GM19438 (cell line): ENCODE data around the gene TET2.
"Not testable (repeated sequence)": the region's sequence is repeated elsewhere in the genome, so short reads cannot be mapped to it uniquely, and the experiment has no call there.

Experiments
- ATAC-seq: cut with Tn5 transposase; IDR thresholded peaks from one replicate; pipeline ENCODE4 v1.9.1; 2021; ENCODE audit warnings: low read depth; ENCODE audit not compliant: unreplicated experiment

The TET2 gene

DNA sequence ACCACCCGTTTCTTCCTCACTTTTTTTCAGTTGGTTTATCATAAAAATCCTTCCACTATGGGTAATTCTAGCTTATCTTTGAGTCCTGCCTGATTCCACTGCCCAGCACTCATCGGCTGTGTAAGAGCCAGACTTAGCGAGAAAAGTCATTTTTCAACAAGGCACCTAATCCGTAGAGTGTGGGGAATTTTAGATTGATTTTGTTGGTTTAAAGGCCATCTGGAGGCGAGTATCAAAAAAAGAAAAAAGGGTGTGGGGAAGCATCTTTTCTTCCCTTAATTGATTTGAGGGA lies 134.4 kb downstream of the TET2 start:
- no peak for ATAC-seq

DNA sequence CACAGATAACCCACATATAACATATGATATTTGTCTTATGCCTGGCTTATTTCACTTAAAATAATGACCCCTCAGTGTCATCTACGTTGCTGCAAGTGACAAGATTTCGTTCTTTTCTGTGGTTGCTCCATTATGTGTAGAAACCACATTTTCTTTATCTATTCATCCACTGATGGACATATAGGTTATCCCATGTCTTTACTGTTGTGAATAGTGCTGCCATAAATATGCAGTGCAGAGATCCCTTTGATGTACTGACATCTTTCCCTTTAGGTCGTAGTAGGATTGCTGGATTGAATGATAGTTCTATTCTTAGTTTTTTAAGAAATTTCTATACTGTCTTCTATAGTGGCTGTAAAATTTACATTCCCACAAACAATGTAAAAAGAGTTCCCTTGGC lies 135.8 kb downstream of the TET2 start:
- ATAC-seq = no peak

DNA sequence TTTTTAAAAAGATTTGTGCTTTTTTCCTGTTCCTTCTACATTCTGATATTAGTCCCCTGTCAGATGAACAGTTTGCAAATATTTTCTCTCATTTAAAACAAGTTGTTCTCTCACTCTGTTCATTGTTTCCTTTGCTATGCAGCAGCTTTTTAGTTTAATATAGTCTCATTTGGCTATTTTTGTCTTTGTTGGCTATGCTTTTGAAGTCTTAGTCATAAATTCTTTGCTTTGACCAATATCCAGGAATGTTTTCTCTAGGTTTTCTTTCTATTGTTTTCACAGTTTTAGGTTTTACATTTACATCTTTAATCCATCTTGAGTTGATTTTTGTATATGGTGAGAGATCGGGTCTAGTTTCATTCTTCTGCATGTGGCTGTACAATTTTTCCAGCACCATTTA lies 136.8 kb downstream of the TET2 start:
- no peak for ATAC-seq

DNA sequence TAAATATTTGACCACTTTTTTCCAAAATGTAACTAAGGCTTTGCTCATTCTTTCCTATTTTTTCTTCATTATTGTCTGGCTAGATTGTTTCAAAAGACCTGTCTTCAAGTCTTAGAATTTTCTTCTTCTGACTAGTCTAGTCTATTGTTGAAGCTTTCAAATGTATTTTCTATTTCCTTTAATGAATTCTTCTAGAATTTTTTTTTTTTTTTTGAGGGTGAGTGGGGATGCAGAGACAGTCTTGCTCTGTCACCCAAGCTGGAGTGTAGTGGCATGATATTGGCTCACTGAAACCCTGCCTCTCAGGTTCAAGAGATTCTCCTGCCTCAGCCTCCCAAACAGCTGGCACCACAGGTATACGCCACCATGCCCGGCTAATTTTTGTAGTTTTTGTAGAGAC lies 141.4 kb downstream of the TET2 start:
- no peak for ATAC-seq

DNA sequence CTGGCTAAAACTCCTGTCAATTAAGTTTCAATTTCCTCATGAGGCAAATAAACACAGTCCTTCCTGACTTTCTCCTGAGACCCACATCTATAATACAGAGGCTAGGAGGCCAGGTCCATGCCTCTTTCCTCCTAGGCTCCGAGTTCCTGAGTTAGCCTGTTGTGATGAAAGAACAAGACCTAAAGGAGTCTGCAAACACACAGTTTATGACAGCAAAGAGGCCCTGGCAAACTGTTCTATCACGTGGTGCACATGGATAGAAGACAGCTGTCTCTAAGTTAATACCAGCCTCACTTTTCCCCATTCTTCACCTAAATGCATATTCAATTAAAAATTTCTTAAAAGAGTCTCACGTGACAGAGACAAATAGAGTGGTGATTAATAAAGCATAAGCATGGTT lies 145.2 kb downstream of the TET2 start:
- no peak for ATAC-seq

DNA sequence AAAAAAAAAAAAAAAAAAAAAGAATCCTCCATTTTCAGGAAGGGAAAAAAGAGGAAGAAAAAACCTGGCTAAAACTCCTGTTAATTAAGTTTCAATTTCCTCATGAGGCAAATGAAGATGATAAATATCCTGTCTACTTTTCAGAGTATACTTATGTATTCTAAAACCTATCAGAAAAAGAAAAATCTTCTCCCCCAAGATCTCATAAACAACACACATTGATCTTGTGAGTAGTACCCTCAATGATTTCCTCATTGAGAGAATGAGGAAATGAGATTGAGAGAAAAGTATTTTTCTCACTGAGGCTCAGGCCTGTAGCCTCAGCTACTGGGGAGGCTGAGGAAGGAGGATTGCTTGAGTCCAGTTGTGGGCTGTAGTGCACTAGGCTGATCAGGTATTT lies 146.7 kb downstream of the TET2 start:
- ATAC-seq = no peak

DNA sequence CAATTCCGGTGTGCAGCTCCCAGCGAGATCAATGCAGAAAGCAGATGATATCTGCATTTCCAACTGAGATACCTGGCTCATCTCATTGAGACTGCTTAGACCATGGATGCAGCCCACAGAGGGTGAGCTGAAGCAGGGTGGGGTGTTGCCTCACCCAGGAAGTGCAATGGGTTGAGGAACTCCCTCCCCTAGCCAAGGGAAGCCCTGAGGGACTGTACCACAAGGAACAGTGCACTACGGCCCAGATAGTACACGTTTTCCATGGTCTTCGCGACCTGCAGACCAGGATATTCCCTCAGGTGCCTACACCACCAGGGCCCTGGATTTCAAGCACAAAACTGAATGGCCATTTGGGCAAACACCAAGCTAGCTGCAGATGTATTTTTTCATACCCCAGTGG lies 150.0 kb downstream of the TET2 start:
- no peak for ATAC-seq

DNA sequence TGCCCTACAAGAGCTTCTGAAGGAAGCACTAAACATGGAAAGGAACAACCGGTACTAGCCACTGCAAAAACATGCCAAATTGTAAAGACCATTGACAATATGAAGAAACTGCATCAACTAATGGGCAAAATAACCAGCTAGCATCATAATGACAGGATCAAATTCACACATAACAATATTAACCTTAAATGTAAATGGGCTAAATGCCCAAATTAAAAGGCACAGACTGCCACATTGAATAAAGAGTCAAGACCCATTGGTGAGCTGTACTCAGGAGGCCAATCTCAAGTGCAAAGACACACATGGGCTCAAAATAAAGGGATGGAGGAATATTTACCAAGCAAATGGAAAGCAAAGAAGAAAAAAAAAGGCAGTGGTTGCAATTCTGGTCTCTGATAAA lies 152.4 kb downstream of the TET2 start:
- not testable (repeated sequence) for ATAC-seq

DNA sequence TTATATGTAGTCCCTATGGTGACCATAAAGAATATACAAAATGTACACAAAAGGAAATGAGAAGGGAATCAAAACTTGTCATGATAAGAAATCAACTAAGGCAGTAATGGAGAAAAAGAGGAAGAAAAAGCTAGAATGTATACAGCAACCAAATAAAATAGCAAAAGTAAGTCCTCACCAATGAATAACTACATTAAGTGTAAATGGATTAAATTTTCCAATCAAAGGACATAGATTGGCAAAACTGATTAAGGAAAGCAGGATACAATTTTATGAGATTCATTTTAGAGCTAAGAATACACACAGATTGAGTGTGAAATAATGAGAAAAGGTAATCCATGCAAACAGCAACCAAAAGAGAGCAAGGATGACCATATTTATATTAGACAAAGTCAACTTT lies 157.4 kb downstream of the TET2 start:
- no peak for ATAC-seq

DNA sequence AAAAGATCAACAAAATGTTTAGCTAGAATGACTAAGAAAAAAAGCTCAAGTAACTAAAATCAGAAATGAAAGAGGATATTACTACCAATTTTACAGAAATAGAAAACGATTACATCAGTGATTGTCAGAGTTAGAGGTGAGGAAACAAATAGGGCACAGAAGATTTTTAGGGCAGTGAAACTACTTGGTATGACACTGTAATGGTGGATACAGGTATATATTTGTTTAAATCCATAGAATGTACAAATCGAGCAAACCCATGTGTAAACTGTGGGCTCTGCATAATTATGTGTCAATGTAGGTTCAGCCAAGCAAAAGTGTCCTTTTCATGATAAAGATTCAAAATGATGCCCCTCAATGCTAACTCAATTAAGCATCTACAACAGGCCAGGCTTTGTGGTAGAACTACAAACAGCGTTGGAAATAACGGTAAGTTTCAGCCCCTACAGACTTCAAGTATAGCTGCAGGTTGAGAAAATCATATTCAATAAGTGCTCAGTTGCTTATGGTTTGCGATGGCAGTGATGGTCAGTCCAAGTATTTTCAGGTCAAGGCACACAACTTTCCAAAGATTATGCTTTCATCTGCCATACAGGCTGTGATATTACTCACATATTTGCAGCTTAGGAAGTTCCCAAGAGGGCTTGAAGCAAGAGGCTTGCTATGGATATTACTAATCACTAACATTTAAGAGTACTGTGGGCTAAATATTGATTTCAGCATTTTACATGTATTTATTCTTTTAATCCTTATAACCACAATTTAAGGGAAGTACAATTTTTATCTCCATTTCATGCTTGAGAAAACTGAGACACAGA lies 158.6 kb downstream of the TET2 start:
- ATAC-seq = no peak

DNA sequence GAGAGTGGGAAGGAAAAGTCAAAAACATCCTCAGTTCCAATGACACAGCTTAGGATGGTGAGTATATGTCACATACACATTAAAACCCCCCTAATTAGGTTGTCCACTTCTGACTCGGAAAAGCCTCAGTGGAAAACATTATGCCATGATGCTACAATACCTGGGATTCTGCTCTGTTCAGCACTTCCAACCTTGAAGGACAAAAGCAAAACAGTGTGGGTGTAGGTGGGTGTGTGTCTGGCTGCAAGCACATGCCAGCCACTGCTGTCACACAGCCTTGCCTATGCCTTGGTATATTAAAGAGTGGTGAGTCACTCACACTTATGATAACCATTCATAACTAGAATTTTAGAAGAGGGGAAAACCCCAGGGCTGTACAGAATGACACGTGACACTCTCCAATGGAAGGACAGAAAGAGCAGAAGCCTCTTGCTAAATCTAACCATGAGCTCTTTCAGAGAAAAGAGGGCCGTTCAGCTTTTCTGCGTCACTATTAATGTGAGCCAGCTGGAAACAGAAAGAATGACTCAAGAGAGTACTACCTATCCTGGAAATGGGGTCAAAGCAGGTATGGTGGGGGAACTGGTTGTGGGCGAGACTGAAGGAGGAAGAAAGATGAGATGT lies 159.6 kb downstream of the TET2 start:
- peak; percentile 86 for ATAC-seq

DNA sequence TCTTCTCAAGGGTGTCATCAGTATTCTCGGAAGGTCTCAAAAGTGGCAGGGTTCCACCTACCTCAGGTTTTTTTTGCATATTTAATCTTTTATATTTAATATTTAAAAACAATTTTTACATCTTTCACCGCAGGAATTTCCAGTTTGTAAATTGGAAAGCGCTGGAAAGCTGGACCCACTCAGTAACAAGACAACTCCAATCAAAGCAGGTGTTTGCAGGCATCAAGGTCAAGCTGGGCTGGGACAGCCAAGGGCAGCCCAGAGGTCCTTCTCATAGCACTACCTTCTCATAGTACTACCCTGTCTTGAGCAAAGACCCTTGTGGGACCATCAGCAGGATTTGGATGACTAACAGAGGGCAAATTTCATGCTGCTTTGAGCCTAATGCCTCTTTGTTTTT lies 160.1 kb downstream of the TET2 start:
- ATAC-seq = no peak

DNA sequence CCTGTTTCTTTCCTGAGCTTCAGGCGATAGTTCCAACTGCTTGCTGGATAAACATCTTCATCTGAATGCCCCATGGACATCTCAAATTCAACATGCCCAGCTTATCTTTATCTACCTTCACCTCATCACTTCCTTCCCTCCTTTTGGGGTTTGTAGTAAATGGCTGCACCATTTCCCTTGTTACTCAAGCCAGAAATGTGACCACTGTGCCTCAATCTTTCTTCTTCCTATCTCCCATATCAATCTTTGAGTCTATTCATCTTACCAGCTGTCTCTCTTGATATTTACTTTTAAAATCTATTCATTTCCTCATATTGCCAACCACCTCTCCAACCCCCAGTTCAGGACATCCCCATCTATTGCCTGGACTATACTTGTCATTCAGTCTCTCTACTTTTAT lies 171.8 kb downstream of the TET2 start:
- ATAC-seq = no peak

DNA sequence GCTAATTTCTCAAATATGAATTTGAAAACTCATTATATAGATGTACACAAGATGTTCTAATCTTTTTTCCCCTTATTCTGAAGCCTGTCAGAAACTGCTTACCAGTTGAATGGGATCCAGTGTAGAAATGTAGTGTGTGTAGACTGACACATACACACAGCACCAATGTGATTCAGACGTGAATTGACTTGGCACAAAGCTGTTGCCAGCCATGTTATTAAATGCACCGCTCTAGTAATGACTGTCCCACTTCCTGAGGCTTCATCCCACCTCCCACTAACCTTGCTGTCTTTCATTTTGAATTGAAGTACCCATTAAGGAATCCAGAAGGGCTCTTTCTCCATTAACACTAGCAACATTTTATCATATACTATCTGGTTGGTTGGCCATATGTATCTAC lies 180.5 kb downstream of the TET2 start:
- no peak for ATAC-seq

DNA sequence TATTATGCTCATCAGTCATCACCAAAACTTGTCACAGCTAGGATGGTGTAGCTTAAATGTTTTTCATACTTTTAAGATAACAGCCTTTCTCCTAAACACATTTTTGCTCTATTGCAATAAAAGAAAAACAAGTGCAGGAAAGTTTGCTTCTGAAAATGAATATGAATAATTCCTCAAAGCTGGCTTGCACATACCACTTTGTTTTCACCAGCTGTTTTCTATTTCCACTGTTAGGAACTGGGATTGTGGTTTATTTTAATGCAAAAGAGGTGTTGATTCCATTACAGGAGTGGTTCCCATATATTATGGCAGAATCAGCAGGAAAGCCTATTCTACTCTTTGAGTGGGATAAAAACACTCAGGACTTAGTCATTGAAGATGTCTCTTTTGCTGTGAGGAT lies 181.3 kb downstream of the TET2 start:
- no peak for ATAC-seq

DNA sequence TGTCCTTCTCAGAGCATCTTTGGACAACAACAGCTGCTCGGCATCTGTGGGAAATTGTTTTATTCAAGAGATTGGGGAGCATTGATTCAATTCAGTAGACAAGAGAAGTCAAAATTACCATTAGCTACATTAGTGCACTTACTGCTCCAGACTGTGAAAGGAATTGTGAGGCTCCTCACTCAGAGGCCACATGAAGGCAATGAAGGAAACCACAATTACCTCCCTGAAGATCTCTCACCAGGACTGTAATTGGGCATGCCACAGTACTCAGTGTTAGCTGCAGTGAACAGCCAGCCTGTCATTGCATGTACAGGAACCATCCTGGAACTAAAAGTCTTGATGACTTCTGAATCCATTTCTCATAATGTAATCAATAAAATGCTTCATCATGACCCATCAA lies 182.4 kb downstream of the TET2 start:
- ATAC-seq = no peak
